Measurements from ENCODE around the gene PEAK1. TPM values are rescaled to one million over a fixed set of nuclear protein-coding genes. Genes with fewer than 3 reads are reported as not detected.

PEAK1 gene
- total RNA-seq, 1 donor from 2014 or later: 27.7 TPM

DNA sequence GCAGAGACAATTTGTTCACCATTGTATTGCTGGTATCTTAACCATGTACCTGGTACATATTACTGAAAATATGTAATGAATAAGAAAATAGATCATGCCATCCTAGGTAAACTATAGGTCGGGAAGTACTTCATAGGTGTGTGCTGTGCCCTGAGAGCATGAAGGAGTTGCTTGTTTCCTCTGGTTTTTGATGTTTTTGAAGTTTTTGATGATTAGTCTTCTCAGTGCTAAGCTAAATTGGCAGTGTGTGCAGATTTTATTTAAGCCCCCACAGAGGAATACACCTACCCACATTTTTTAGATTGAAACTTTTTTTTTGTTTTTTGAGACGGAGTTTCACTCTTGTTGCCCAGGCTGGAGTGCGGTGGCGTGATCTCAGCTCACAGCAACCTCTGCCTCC, 17.4 kb upstream of the PEAK1 start:
- Histone ChIP-seq H3K9me3 (no peaks in the 10 kb centered on the region), H3K4me3 (no peak overlapping the region), H3K4me1 (peaks cover 14% of the 10 kb centered on the region), H3K27ac (no peak overlapping the region), H3K27me3 (no peaks in the 10 kb centered on the region), H3K36me3 (no peaks in the 10 kb centered on the region)
- intact Hi-C loops (cut with DNase I): no loop called here
- TF ChIP-seq POLR2AphosphoS5 (IDR thresholded peaks at IDR 0.05; ENCODE audit: insufficient read depth in 1 of 2, low read depth in 1 of 2) (no peak), POLR2A (IDR thresholded peaks at IDR 0.05) (no peak)
- TF ChIP-seq, protein P1, sequence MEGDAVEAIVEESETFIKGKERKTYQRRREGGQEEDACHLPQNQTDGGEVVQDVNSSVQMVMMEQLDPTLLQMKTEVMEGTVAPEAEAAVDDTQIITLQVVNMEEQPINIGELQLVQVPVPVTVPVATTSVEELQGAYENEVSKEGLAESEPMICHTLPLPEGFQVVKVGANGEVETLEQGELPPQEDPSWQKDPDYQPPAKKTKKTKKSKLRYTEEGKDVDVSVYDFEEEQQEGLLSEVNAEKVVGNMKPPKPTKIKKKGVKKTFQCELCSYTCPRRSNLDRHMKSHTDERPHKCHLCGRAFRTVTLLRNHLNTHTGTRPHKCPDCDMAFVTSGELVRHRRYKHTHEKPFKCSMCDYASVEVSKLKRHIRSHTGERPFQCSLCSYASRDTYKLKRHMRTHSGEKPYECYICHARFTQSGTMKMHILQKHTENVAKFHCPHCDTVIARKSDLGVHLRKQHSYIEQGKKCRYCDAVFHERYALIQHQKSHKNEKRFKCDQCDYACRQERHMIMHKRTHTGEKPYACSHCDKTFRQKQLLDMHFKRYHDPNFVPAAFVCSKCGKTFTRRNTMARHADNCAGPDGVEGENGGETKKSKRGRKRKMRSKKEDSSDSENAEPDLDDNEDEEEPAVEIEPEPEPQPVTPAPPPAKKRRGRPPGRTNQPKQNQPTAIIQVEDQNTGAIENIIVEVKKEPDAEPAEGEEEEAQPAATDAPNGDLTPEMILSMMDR (IDR thresholded peaks at IDR 0.05): no peak
- DNase-seq (ENCODE audit: extremely low spot score in 2 of 2): no peak

DNA sequence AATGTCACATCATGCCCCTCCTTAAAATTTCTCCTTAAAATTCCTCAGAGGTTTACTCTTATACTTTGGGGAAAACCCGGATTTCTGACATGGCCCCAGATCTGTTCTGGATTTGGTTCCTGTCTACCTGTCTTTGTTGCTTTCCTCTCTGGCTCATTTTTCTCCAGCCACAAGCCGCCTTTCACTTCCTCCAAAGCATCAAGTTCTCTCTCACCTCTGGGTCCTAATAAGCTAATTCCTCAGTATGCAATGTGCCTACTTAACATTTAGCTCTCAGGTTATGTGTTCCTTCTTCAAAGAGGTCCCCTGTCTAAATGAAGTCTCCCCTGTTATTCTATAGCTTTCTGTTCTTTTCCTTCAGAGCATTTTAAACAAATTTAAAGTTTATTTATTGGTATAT, 16.9 kb upstream of the PEAK1 start:
- Histone ChIP-seq H3K4me1 (peaks cover 14% of the 10 kb centered on the region), H3K27ac (no peak overlapping the region), H3K36me3 (no peaks in the 10 kb centered on the region), H3K4me3 (no peak overlapping the region), H3K9me3 (no peaks in the 10 kb centered on the region), H3K27me3 (no peaks in the 10 kb centered on the region)
- intact Hi-C loops (cut with DNase I): no loop called here
- no peak for DNase-seq (ENCODE audit: extremely low spot score in 2 of 2)
- no peak for TF ChIP-seq POLR2A (IDR thresholded peaks at IDR 0.05)
- TF ChIP-seq POLR2AphosphoS5 (IDR thresholded peaks at IDR 0.05; ENCODE audit: insufficient read depth in 1 of 2, low read depth in 1 of 2): no peak
- TF ChIP-seq, protein P1 (IDR thresholded peaks at IDR 0.05): no peak

DNA sequence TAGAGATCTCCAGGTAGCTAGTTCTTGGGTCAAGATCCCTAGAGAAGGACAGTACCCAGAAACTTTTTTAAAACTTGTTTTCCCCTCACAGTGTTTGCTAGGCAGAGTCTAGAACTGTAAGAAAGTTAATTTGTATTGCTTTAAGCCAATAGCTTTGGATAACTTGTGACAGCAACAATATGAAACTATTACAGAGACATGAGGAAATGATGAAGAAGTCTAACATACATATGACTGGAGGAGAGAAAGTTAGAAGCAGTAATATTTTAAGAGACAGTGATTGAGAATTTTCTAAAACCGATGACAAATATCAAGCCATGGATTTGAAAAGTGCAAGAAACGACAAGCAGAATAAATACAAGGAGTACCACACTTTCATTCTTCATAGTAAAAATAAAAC, 10.7 kb upstream of the PEAK1 start:
- intact Hi-C loops (cut with DNase I): no loop called here
- H3K4me1 ChIP-seq: peaks cover 10% of the 10 kb centered on the region

DNA sequence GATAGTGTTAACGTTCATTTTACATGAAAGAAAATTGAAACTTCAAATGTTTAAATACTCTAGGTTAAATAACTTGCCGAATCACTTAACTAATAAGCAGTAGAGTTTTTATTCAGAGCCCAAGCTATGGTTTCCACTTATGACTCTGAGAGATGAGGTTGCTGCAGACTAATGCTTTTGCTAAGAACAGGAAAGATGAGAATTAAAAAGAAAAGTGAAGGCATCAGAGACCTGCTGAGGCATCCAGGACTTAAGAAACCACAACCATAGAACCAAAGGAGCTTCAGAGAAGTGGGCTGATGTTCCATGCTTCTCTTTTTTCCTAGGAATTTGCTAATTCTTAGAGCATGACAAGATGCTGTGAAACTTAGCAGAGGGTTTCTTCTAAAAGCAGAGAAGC, 10.3 kb upstream of the PEAK1 start:
- H3K27me3 ChIP-seq: no peaks in the 10 kb centered on the region
- H3K36me3 ChIP-seq: no peaks in the 10 kb centered on the region
- no peak for DNase-seq (ENCODE audit: extremely low spot score in 2 of 2)

More for the DNA sequence above, 10.7 kb upstream of the PEAK1 start:
- H3K36me3 ChIP-seq: no peaks in the 10 kb centered on the region
- no peak for DNase-seq (ENCODE audit: extremely low spot score in 2 of 2)
- TF ChIP-seq POLR2A (IDR thresholded peaks at IDR 0.05) (no peak), POLR2AphosphoS5 (IDR thresholded peaks at IDR 0.05; ENCODE audit: insufficient read depth in 1 of 2, low read depth in 1 of 2) (no peak)
- TF ChIP-seq, protein P1 (IDR thresholded peaks at IDR 0.05): no peak
- H3K27me3 ChIP-seq: no peaks in the 10 kb centered on the region
- no peaks in the 10 kb centered on the region for H3K9me3 ChIP-seq
- no peak overlapping the region for H3K4me3 ChIP-seq
- no peak overlapping the region for H3K27ac ChIP-seq

DNA sequence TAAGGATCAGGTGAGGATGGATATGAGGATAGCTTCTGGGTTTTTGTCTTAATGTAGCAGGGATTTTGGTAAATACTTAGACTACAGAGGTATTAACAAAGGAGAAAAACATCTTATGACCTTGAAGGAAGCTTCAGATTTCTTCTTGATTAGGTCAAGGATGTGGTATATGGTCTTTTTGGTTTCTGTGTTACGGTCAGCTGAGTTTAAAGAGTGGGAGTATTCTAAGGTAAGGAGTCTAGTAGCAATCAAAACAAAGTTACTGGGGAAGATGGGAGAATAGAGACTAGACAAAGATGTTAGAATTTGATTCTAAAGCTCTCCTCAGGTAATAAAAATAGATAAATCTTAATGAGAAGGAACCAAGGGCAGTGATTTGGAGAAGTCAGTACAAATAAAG, 7.0 kb upstream of the PEAK1 start:
- intact Hi-C loops (cut with DNase I): no loop called here
- H3K4me1 ChIP-seq: peaks cover 23% of the 10 kb centered on the region
- no peaks in the 10 kb centered on the region for H3K9me3 ChIP-seq
- H3K27me3 ChIP-seq: no peaks in the 10 kb centered on the region
- TF ChIP-seq, protein P1 (IDR thresholded peaks at IDR 0.05): no peak
- TF ChIP-seq POLR2A (IDR thresholded peaks at IDR 0.05) (no peak), POLR2AphosphoS5 (IDR thresholded peaks at IDR 0.05; ENCODE audit: insufficient read depth in 1 of 2, low read depth in 1 of 2) (no peak)
- H3K4me3 ChIP-seq: no peak overlapping the region
- no peaks in the 10 kb centered on the region for H3K36me3 ChIP-seq
- H3K27ac ChIP-seq: no peak overlapping the region
- no peak for DNase-seq (ENCODE audit: extremely low spot score in 2 of 2)

More for the DNA sequence above, 10.3 kb upstream of the PEAK1 start:
- no peak for TF ChIP-seq POLR2A (IDR thresholded peaks at IDR 0.05)
- no peak for TF ChIP-seq POLR2AphosphoS5 (IDR thresholded peaks at IDR 0.05; ENCODE audit: insufficient read depth in 1 of 2, low read depth in 1 of 2)
- TF ChIP-seq, protein P1 (IDR thresholded peaks at IDR 0.05): no peak
- H3K9me3 ChIP-seq: no peaks in the 10 kb centered on the region
- H3K4me1 ChIP-seq: peaks cover 10% of the 10 kb centered on the region
- H3K4me3 ChIP-seq: no peak overlapping the region
- intact Hi-C loops (cut with DNase I): no loop called here
- H3K27ac ChIP-seq: no peak overlapping the region

Data from vagina (tissue), 2 donors.